NCI-H748 (cell line): ENCODE results near the gene RIC8A.

Experiments
- DNase-seq: peaks from one replicate; lab custom pipeline; 2025; ENCODE audit not compliant: unreplicated experiment; lab: John Stamatoyannopoulos, UW

RIC8A gene

GRCh38 chr11:240315-240714, 32.8 kb downstream of the RIC8A start:
- DNase-seq = no peak

GRCh38 chr11:241634-242033, 34.1 kb downstream of the RIC8A start:
- no peak for DNase-seq

GRCh38 chr11:244376-244775, 36.9 kb downstream of the RIC8A start:
- no peak for DNase-seq

- no peak for DNase-seq
These were observed 41.6 kb downstream of the RIC8A start for GRCh38 chr11:249062-249461.

- no peak for DNase-seq
These were observed 42.8 kb downstream of the RIC8A start for GRCh38 chr11:250274-250673.

GRCh38 chr11:250740-251299, 43.3 kb downstream of the RIC8A start:
- DNase-seq = peak; percentile 50

GRCh38 chr11:251550-251949, 44.0 kb downstream of the RIC8A start:
- DNase-seq = no peak

- no peak for DNase-seq
These were observed 45.2 kb downstream of the RIC8A start for GRCh38 chr11:252666-253065.

GRCh38 chr11:253160-253885, 45.8 kb downstream of the RIC8A start:
- DNase-seq = no peak

- no peak for DNase-seq
These were observed 46.4 kb downstream of the RIC8A start for GRCh38 chr11:253886-254270.

- no peak for DNase-seq
These were observed 47.7 kb downstream of the RIC8A start for GRCh38 chr11:255176-255575.

GRCh38 chr11:255816-256215, 48.3 kb downstream of the RIC8A start:
- DNase-seq = no peak

- no peak for DNase-seq
These were observed 49.6 kb downstream of the RIC8A start for GRCh38 chr11:256952-257737.

- DNase-seq = no peak
These were observed 50.4 kb downstream of the RIC8A start for GRCh38 chr11:257766-258493.

GRCh38 chr11:259413-259812, 51.9 kb downstream of the RIC8A start:
- DNase-seq = no peak

GRCh38 chr11:261624-262023, 54.1 kb downstream of the RIC8A start:
- no peak for DNase-seq
